Activated T-cell treated with anti-CD3 and anti-CD28 coated beads for 24 hours (primary cell): ENCODE data around the gene NLRC5.
"Not testable (repeated sequence)": the region's sequence is repeated elsewhere in the genome, so short reads cannot be mapped to it uniquely, and the experiment has no call there.

Experiments
- DNase-seq: peaks from one replicate; pipeline ENCODE4 v3.0.0-alpha.2; 2020; ENCODE audit warnings: low read depth

Gene NLRC5

DNA sequence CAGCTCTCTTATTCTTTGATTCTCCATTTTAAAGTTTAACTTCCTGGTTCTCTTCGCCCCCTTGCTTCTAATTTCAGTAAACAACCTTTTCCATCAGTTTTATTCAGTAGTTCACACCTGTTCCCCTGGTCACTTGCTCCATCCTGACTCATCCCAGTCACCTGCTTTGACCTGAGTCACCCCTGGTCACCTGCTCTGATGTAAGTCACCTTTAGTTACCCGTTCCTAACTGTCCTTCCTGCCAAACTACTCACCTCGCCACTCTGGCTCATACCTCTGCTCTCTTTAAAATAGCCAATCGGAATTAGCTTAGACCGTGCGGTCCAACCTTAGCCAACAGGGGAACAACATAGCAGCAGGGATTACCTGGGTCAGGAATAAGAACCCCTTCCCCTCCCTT is 4.7 kb upstream of the NLRC5 start:
- no peak for DNase-seq

DNA sequence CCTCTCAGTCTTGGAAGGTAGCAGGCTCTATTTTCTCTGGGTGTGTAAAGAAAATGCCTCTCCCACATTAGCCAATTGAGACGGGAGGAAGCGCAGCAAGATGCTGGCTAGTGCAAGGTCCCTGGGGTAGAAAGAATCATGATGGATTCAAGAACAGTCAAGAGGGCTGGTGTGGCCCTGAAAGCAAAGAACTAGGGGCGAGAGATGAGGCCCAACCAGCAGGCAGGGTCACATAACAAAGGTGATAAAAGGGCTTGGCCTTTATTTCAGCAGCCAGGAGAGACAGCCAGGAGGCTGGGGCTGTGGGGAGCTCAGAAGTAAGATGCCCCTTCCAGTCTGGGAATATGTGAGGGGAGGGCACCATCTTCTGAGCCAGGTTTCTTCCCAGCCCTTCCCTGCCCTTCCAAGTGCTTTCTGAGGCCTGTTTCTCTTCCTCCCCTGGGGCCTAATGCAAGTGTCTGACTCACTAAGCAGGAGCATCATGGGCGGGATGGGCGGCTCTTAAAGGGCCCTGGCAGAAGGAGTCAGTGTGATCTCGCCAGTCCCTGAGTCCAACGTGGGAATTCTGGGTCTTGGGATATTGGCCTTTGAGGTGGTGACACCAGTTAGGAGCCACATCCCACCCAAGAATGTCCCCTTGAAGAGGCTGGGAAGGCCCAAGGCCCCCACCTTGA is 3.9 kb upstream of the NLRC5 start:
- DNase-seq, result no peak

DNA sequence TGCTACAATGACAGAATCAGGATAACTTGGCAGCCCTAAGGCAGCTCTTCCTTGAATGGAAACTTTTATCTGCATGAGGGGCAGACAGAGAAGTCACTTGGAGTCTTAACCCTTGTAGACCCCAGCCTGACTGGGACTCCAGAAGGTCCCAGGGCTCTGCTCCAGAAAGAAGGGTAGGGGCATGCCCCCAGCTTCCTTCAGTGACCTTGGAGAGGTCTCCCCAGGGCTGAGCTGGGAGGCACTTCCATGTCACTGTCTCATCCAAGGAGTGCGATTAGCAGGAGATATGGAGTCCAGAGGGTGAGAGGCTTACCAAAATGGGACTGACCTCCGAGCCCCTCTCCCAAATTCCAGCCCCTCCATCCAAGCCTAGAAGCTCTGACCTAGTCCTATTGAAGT is 3.4 kb upstream of the NLRC5 start:
- DNase-seq, result no peak

DNA sequence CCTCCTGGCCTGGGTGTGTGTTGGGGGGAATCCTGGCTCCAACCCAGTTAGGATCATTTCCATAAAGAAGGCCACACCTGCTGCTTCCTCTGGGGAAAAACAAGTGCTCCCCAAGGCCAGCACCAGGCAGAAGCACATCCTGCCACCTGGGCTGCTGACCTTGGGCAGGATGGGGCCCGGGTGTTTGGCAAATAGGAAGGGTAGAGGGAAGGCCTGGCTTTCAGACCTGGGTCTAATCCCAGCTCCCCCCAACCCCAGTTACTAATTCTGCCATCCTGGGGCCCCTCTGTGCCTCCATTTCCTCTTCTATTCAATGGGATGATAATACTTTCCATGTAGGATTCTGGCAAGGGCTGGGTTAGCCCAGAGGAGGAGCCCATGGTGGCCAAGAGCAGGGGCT is 3.0 kb upstream of the NLRC5 start:
- no peak for DNase-seq

DNA sequence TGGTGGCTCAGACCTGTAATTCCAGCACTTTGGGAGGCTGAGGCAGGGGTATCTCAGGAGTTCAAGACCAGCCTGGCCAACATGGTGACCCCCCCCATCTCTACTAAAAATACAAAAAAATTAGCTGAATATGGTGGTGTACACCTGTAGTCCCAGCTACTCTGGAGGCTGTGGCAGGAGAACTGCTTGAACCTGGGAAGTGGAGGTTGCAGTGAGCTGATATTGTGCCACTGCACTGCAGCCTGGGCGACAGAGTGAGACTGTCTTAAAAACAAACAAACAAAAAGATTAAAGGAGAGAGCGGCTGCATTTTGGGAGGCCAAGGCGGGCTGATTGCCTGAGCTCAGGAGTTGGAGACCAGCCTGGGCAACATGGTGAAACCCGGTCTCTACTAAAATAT is 2.4 kb upstream of the NLRC5 start:
- DNase-seq, result not testable (repeated sequence)

DNA sequence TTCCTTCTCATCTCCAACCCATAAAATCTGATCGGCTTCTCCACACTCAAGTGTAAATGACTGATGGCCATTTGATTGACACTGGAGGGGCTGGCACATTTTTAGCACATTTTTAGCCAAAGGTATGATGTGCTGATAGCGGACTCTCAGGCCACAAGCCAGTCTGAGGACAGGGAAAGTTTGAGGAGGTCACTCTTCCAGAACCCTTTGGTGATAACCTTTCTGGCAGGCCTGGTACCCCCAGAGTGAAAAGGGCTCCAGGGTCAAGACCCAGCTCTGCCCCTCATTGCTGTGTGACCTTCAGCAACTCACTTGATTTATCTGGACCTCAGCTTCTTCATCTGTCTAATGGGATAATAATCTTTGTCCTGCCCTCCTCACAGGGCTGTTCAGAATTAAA is 1.7 kb upstream of the NLRC5 start:
- no peak for DNase-seq

DNA sequence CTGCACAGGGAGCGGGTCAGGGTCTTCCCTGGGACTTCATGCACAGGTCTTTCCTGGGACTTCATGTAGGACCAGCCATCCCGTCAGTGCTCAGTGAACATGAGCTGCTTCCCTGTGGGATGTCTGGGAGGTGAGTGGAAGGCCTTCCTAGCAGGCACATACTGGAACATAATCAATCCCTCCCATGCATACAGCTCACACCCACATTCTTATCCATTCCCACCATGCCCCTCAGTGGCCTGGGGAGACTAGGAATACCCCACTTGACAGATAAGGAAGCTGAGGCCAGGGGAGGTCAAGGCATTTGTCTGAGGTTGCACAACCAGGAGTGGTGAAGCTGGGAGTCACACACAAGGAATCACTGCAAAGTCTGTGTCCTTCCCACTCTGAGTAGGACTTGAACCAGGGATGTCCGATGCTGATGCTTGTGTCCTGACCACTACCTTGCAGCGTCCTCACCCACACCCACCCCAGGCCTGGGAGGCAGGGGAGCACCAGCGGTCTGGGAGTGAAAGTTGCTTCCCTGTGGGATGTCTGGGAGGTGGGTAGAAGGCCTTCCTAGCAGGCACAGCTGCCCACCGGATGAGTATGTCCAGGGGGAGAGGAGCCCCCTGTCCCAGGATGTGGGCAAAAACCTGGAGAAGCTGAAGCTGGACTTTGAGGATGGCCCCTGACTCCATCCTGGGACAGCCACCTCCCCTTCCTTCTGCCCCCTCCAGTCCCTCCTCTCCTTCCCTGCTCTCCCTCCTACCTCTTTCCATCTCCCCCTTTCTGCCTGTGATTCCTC is 1.0 kb upstream of the NLRC5 start:
- no peak for DNase-seq

DNA sequence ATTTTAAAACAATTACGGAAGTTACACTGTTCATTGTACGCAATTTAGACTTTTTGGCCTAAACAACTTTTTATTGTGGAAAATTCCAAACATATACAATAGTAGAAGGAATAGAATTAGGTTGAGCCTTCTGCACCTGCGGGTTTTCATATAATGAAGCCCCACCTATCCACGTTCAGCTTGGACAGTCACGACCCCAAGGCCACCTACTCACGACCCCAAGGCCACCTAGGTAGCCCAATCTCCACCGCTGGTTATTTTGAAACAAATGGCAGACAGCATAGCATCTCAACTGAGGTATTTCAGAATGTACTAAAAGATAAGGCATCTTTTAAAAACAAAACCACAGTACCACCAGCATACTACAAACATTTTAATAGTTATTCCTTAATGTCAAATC is 631 bp downstream of the NLRC5 start:
- DNase-seq, result no peak

DNA sequence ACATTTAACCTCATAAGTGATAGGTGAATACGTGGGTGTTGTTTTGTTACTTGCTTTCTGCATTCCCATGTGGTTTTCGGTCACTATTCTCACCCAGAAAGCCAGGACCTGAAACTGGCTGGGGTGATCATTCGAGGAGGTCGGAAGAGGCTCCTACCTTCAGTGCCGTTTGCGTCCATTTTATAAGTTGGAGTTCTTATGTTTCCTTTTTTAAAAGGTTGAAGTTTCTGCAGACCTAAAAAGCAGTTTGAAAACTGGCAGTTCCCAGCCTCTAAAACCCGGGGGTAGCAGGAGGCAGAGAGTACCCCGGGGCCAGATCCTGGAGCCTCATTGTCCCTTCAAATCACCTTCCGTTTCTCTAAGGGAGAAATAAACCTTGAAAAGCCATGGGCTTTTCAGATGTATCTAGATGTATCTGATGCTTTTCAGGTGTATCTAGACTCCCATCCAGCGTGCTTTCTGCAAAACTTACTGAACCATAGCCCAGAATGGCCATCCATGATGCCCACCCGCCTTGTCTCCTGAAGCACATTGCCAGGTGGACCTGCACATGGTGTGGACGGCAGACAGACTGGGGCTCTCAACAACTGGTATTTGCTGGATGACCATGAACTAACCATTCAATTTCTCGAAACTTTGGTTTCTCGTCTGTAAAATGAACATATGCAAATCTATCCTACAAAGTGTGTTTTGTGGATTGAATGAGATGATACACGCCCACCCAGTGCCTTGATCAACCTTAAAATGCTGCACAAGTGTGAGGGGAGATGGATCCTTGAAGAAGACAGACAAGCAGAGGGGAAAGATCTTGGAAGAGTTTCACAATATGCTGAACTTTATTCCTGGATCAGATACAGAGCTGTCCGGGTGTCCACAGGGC is 1.3 kb downstream of the NLRC5 start:
- no peak for DNase-seq

DNA sequence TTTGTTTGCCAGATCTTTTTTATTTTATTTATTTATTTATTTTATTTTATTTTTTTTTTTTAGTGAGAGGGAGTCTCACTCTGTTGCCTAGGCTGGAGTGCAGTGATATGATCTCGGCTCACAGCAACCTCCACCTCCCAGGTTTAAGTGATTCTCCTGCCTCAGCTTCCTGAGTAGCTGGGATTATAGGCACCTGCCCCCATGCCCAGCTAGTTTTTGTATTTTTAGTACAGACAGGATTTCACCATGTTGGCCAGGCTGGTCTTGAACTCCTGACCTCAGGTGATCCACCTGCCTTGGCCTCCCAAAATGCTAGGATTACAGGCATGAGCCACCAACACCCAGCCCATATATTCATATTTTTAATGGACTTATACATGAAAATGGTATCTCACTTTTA is 3.1 kb downstream of the NLRC5 start:
- not testable (repeated sequence) for DNase-seq

DNA sequence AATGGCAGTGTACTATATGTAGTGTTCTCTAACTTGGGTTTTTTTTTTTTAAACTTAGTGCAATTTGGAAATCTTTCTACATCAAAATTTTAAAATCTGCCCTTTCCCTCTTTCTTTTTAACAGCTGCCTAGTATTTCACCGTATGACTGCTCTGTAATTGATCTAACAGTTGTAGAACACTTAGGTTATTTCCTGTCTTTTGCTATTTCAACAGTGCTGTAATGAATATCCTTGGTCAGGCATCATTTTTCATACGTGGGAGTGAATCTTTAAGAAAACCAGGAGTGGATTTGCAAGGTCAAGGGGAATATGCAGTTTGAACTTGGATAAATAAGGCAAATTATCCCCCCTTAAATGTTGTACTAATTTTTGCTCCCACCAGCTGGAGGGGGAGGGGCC is 3.8 kb downstream of the NLRC5 start:
- no peak for DNase-seq

DNA sequence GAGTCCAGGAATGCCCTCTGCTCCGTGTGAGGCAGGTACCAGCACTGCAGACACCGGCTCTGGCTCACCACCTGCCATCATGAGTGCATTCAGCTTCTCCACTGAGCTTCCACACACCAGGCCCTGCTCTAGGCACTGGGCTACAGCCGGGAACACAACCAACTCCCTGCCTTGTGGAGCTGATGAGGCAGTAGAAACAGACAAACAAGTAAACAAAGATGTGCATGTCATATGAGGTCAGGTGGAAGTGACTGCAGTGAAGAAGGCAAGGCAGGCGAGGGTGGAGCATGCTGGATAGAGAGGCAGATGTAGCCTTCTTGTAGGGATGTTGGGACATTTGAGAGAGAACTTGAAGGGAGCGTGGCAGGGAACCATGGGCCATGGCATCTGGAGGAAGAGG is 5.0 kb downstream of the NLRC5 start:
- DNase-seq, result no peak

DNA sequence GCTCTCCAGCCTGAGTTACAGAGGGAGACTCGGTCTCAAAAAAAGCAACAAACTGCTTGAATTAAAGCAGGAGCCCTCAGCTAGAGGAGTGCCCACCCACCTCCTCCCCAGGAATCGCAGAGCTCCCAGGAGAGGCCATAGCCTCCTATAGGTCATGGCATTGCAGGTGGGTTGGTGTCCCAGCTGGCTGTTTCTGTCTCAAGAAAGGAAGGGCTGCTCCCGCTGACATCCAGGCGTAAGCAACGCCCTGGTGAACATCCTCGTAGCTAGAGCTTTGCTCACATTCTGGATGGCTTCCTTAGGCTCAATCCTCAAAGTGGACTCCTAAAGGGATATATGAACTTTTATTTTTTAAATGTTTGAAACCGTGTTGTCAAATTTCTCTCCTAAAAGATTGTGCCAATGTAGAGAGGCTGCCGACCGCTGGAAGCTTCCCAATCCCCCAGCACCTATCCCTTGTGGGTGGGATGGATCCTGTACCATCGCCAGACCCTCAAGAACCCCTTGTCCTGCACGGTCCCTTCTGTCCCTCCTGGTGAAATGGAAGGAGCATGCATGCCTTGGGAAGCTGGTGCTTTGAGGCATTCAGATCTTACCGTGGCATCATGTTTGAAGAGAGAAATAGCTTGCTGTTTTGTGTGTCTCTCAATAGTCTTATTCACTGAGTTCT is 5.9 kb downstream of the NLRC5 start:
- no peak for DNase-seq

DNA sequence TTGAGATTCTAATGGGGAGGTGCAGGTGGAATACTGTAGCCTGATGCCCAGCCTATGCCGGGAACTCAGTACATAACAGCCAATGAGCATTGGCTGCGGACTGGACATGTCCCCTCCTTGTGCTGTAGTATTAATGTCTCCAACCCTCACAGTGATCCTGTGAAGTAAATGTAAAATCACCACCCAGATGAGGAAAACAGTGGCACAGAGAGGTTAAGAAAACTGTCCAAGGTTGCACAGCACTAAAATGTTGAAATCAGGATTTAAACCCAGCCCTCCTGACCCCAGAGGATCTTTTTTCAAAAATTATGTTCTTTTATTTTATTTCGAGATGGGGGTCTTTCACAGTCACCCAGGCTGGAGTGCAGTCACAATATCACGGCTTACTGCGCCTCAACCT is 7.9 kb downstream of the NLRC5 start:
- DNase-seq, result no peak

DNA sequence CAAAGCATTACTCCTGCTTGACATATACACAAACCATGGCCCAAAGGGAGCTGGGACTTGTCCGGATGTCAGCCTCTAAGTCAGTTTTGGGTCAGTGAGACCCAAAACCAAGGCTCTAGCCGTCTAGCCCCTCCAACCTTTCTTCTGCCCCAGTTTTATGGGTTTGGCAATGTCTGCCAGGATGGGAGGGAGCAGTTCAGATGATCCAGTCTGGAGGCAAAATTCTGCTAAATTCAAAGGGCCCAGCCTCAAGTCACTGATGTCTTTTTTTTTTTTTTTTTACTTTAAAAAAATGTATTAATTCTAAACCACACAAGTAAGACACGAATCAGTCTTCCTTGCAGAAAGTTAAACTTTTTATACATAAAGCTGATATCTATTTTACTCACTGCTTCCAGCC is 8.6 kb downstream of the NLRC5 start:
- no peak for DNase-seq

DNA sequence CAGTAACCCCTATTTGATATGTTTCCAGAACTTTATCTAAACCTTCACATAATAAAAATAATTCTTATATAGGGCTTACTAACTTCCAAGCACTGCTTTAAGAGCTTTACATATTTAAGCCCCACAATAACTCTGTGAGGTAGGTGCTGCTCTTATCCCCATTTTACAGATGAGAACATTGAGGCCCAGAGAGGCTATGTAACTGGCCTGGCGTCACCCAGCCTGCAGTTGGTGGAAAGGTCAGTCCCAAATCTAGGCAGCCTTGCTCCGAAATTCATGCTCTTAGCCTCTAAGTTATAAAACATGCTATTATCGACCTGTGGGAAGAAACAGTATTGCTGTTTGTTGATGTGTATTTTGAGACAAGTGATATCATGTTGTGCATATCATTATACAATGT is 9.0 kb downstream of the NLRC5 start:
- DNase-seq, result no peak

DNA sequence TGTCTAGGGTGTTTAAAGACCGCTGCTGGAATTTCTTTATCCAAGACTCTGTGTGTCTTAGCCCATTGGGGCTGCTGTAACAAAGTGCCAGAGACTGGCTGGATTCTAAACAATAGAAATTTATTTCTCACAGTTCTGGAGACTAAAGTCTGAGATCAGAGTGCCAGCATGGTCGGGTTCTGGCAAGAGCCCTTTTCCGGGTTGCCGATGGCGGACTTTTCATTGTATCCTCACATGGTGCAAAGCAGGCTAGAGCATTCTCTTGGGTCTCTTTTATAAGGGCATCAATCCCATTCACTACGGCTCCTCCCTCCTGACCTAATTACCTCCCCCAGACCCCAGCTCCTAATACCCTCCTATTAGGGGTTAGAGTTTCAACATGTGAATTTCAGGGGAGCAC is 9.5 kb downstream of the NLRC5 start:
- no peak for DNase-seq

DNA sequence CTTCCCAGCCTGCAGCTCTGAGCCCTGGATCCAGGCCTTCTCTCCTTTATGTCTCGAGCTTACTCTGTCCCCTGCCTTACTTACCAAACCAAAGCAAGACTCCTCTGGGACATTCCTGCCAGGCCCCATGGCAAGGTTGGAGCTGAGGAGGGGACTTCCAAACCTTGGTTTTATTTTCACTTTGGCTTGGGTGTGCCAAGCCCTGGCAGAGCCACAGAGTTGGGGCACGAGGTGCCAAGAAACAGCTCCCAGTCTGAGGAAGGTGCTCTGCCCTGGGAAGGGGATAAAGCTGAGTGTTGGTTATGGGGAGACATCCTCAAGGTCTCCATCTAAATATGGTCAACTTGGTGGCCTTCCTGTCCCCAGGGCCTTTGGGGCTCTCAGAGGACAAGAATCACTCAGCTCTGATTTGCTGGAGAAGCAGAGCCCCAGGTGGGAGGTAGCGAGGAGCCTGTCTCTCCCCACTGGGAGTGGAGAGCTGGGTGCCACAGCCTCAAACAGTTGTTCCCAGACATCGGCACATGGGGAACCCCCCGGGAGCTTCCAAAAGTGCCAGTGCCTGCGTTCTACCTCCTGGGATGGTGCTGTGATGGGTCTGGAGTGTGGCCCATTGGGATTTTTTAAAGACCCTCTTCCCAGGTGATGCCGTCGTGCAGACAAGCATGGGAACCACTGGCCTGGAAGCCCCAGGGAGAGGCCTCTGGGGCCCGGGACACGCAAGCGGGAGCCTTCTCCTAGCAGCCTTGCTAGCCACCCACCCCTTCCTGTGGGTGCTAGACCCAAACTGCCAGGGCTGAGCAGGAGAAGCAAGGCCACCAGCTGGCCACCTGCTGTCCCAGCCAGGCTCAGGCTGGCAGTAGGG is 10.3 kb downstream of the NLRC5 start:
- DNase-seq, result no peak

DNA sequence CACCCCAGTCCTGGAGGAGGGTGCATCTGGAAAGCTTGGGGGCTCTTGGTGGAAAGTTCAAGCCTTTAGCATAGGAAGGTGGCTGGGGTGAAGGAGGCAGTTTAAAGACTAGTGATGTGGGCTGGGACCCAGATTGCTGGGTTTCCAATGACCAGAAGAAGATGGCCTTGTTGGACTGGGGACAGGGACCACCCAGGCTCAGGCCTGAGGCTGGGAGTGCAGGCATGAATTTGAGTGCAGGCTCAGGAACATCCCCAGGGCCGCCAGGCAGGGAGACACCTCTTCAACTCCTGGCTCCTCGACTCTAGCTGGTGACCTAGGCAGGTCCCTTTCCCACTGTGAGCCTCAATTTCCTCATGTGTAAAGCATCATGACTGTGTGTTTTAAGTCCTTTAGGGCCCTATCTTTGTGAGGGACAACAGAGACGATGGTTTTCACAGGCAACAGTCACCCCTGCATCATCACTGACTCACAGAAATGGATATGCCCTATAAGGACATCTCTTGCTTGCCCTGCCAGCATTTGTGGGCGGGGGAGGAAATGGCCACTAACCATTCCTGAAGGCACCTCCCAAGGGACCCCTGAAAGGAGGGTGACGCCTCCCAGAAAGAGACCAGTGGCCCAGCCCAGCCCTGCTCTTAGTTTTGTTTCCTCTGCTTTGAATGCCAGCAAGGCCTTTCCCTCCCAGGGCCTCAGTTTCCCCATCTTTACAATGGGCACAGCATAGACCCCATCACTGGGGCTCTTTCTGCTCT is 11.1 kb downstream of the NLRC5 start:
- DNase-seq, result peak; percentile 44

DNA sequence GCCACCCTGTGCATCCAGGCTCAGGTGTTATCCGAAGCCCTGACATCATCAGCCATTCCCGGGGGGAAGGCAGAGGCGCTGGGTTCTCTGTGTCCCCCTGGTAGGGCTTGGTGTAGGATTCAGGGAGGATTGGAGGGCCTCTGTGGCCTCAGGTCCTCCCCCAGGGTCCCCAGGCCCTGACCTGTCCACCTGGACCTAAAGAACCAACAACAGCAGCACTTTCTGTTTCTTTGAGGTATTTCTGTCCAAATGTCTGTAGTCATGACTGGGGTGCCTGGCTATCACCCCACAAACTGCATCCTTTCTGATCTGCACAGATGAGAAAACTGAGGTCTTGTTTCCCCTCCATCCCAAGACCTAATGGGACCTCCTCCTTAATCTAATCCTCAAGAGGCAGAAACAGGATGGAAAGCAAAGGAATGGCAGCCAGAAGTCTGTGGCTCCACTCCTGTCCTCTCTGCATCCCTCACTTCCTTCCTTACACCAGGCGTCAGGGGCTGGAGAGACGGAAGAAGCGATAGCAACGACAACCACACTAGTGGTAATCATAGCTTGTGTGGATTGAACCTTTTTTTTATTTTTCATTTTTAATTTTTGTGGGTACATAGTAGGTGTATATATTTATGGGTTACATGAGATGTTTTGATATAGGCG is 11.8 kb downstream of the NLRC5 start:
- DNase-seq, result no peak
